Thyroid gland (tissue), 4 donors: Measurements from ENCODE around the gene SIRPB1. TPM values are rescaled to one million over a fixed set of nuclear protein-coding genes. Genes with fewer than 3 reads are reported as not detected.

Experiments
- DNase-seq, 2 donors: peaks; one replicate each; pipeline ENCODE4 v3.0.0-alpha.2; 2019
- H3K27ac ChIP-seq, 3 donors: fragments of 200-600 bp; sonication (generic); 1 replicate in 2 of 3; 2 replicates in 1 of 3; pipeline ENCODE4 v1.5.1; 2016 to 2019; ENCODE audit warnings: mild to moderate bottlenecking in 1 of 3, moderate library complexity in 1 of 3
- H3K27me3 ChIP-seq: fragments of 200-600 bp; sonication (generic); one replicate; pipeline ENCODE4 v1.5.1; 2019
- H3K36me3 ChIP-seq, 2 donors: fragments of 200-600 bp; sonication (generic); one replicate each; pipeline ENCODE4 v1.5.1; 2016 to 2019
- H3K4me1 ChIP-seq, 2 donors: fragments of 200-600 bp; sonication (generic); one replicate each; pipeline ENCODE4 v1.5.1; 2017 to 2019
- H3K4me3 ChIP-seq, 3 donors: fragments of 200-600 bp; sonication (generic); replicated peaks in 1 of 3; 1 replicate in 2 of 3; 2 replicates in 1 of 3; pipeline ENCODE4 v1.5.1; 2016; ENCODE audit warnings: mild to moderate bottlenecking in 1 of 3
- H3K9me3 ChIP-seq: fragments of 200-600 bp; sonication (generic); one replicate; pipeline ENCODE4 v1.5.1; 2017
- POLR2A ChIP-seq, 2 donors: fragments of 450-650 bp; IDR thresholded peaks; one replicate each; pipeline ENCODE4 v1.6.1; 2017; ENCODE audit warnings: antibody characterized with exemption in 2 of 2, mild to moderate bottlenecking in 2 of 2, moderate library complexity in 1 of 2
- WGBS, 2 donors: methylation state at CpG; one replicate each; pipeline ENCODE4 v1.1.5; 2017; 5-methylcytosine and 5-hydroxymethylcytosine counted together
- intact Hi-C: fragments of 100-400 bp; cut with DNase I; formaldehyde crosslinking; loops from one replicate; pipeline ENCODE4 v1.15.1; 2023
- total RNA-seq, 4 donors: library from RNA; depleted of rRNA; stranded (reverse); fragments of >200 nt; gene quantifications; one replicate each; pipeline ENCODE4 v1.2.3, GENCODE V29; 2016
- TF ChIP-seq, protein P1 (sequence below), 6 experiments: fragments of 200-600 bp in 3 of 6; fragments of 450-650 bp in 3 of 6; sonication (generic) in 3 of 6; IDR thresholded peaks; one replicate each; pipeline ENCODE4 v1.5.1; 2016 to 2019; ENCODE audit warnings: antibody characterized with exemption in 6 of 6, mild to moderate bottlenecking in 2 of 6, inconsistent platforms in 1 of 6, moderate library complexity in 1 of 6

Gene SIRPB1
- total RNA-seq, 4 donors from 2014 or later: 0.54 to 5.8 (median 3.2) TPM; not detected in 1

DNA sequence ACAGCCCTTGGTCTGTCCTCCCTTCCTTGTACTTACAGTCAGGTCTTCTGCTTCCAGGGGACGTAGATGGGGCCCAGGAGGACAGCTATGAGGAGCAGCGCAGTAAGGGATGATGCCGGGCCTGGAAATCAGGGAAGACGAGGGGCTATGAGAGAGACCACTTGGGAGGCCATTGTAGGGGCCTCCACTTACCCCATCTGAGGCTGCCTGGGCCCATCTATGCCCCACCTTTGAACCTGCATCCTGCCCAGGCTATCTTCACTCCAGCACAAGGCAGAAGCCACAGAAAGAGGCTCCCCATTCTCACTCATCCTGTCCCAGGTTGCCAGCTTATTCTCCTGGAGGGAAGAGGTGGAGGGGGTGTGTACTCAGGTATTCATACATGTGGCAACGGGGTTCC is 10.4 kb upstream of the SIRPB1 start:
- no peak for DNase-seq
- Histone ChIP-seq H3K4me1 (no peaks in the 10 kb centered on the region), H3K4me3 (no peak overlapping the region), H3K27ac (no peak overlapping the region), H3K36me3 (no peaks in the 10 kb centered on the region), H3K9me3 (no peaks in the 10 kb centered on the region), H3K27me3 (no peaks in the 10 kb centered on the region)
- 95 to 100% methylated on average over 5 of the region's 5 CpGs for WGBS, 2 donors
- intact Hi-C loops: no loop called here
- no peak for TF ChIP-seq POLR2A (IDR thresholded peaks at IDR 0.05)
- TF ChIP-seq, protein P1, sequence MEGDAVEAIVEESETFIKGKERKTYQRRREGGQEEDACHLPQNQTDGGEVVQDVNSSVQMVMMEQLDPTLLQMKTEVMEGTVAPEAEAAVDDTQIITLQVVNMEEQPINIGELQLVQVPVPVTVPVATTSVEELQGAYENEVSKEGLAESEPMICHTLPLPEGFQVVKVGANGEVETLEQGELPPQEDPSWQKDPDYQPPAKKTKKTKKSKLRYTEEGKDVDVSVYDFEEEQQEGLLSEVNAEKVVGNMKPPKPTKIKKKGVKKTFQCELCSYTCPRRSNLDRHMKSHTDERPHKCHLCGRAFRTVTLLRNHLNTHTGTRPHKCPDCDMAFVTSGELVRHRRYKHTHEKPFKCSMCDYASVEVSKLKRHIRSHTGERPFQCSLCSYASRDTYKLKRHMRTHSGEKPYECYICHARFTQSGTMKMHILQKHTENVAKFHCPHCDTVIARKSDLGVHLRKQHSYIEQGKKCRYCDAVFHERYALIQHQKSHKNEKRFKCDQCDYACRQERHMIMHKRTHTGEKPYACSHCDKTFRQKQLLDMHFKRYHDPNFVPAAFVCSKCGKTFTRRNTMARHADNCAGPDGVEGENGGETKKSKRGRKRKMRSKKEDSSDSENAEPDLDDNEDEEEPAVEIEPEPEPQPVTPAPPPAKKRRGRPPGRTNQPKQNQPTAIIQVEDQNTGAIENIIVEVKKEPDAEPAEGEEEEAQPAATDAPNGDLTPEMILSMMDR (IDR thresholded peaks at IDR 0.05): no peak

DNA sequence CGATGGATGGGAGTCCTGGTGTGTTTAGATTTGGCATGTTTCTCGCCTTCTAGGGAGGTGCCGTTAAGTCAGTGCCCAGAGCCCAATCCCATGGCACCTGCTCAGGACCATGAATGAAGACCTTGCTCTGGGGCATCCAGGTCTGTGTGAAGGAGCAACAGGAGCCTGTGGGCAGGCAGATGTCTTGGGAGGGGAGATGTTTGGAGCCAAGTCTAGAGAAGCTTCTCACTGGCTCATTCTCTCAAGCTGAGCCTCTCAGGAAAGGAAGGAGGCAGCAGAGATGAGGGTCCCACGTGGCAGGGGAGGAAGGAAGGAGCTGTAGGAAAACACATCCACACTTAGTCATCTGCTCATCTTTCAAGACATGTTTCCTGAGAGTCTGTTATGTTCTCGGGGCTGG is 9.5 kb upstream of the SIRPB1 start:
- no peaks in the 10 kb centered on the region for H3K27me3 ChIP-seq
- WGBS, 2 donors: 58 to 78% methylated on average over 5 of the region's 5 CpGs
- no peak overlapping the region for H3K27ac ChIP-seq
- TF ChIP-seq, protein P1 (IDR thresholded peaks at IDR 0.05): no peak
- no peak for TF ChIP-seq POLR2A (IDR thresholded peaks at IDR 0.05)
- no peaks in the 10 kb centered on the region for H3K4me1 ChIP-seq
- no peak overlapping the region for H3K4me3 ChIP-seq
- no peaks in the 10 kb centered on the region for H3K36me3 ChIP-seq
- intact Hi-C loops: no loop called here
- no peaks in the 10 kb centered on the region for H3K9me3 ChIP-seq
- DNase-seq: no peak

DNA sequence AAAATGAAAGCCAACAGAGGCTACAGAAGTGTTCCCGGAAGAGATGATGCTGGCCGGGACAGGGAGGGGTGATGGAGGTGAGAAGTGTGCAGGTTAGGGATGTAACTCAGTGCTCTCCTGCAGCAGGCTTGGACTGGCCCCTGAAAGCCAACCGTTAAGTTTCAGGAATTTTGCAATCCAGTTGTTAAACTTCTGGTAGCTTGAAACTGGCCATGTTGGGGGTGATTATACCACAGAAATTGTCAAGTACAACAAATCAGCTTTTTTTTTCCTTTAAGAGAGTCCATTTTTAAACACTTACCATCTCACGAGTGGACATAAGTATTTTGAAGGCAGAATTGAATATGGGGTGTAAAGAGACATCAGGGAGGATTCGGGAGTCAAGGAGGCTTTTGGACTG is 8.8 kb upstream of the SIRPB1 start:
- Histone ChIP-seq H3K4me1 (no peaks in the 10 kb centered on the region), H3K9me3 (no peaks in the 10 kb centered on the region), H3K27ac (no peak overlapping the region), H3K4me3 (no peak overlapping the region), H3K36me3 (no peaks in the 10 kb centered on the region), H3K27me3 (no peaks in the 10 kb centered on the region)
- TF ChIP-seq, protein P1 (IDR thresholded peaks at IDR 0.05): no peak
- TF ChIP-seq POLR2A (IDR thresholded peaks at IDR 0.05): no peak
- WGBS, 2 donors: 60 to 71% methylated on average over 5 of the region's 5 CpGs
- no peak for DNase-seq
- intact Hi-C loops: no loop called here

DNA sequence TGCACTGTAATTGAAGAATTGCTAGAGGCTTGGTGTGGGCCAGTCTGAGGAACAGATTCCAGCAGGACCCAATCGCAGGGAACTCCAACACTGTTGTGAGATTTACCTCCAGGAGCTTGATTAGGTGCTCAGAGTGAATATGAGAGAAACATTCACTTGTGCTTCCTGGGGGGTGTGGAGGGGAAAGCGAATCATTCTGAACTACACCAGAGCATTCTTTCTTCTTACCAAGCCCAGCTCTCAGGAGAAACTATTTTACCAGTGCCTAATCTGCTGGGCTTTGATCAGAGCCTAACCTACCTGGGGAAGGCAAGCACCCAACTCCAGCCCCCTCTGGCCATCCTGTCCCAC is 7.4 kb upstream of the SIRPB1 start:
- WGBS, 2 donors: 72 to 95% methylated on average over 2 of the region's 2 CpGs
- H3K9me3 ChIP-seq: no peaks in the 10 kb centered on the region
- H3K4me3 ChIP-seq: no peak overlapping the region
- intact Hi-C loops: no loop called here
- H3K4me1 ChIP-seq: no peaks in the 10 kb centered on the region
- no peak for TF ChIP-seq POLR2A (IDR thresholded peaks at IDR 0.05)
- TF ChIP-seq, protein P1 (IDR thresholded peaks at IDR 0.05): no peak
- no peaks in the 10 kb centered on the region for H3K27me3 ChIP-seq
- H3K27ac ChIP-seq: no peak overlapping the region
- DNase-seq: no peak
- H3K36me3 ChIP-seq: no peaks in the 10 kb centered on the region

DNA sequence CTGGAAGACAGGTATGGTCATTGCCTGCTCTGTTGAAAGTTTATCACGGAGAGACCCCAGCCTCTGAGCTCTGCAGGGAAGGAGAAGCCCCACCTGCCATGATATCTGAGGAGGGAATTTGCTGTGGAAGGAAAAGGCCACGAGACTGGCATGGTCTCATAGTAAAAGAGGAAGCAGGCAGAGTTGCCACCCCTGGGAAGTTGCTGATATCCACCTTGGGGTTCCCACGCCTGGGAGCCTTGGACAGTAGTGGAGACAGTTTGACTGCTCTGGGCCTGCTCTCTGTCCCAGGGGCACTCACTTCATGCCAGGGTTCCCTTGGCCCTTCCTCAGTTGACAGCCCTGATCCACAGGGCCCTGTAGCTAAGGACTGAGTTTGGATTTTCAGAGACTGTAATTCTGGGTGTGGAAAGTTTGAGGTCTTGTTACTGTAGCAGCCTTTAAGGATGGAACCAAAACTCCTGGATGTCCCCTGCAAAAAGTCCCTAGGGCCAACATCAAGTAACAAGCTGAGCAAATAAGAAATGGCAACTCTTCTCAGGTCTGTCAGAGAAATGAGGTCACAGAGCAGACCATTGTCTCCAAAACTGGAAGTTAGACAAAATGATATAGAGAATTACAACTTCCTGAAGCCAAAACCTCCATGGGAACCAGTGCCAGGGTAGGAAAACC is 6.9 kb upstream of the SIRPB1 start:
- Histone ChIP-seq H3K27me3 (no peaks in the 10 kb centered on the region), H3K9me3 (no peaks in the 10 kb centered on the region), H3K4me3 (no peak overlapping the region), H3K27ac (no peak overlapping the region), H3K4me1 (no peaks in the 10 kb centered on the region), H3K36me3 (no peaks in the 10 kb centered on the region)
- TF ChIP-seq, protein P1 (IDR thresholded peaks at IDR 0.05): no peak
- no peak for TF ChIP-seq POLR2A (IDR thresholded peaks at IDR 0.05)
- intact Hi-C loops: no loop called here
- DNase-seq: no peak
- WGBS, 2 donors: 77 to 80% methylated on average over 3 of the region's 3 CpGs
